ENCODE results near the gene CHRM2.
"Not testable (repeated sequence)": the region's sequence is repeated elsewhere in the genome, so short reads cannot be mapped to it uniquely, and the experiment has no call there.

The CHRM2 gene

GRCh38 chr7:136868496-136869000 is at the start of gene CHRM2:
Gene CHRM2, plus strand, starts transcription at chr7:136868652. Its CDS starts 146,214 bp downstream, at chr7:137014866.
- peak in 4 of 56 donors; percentile 12 to 39 (median 26) for DNase-seq

- DNase-seq = not testable (repeated sequence)
These were observed 37.1 kb upstream of the CHRM2 start for GRCh38 chr7:136831398-136831797.

DNA sequence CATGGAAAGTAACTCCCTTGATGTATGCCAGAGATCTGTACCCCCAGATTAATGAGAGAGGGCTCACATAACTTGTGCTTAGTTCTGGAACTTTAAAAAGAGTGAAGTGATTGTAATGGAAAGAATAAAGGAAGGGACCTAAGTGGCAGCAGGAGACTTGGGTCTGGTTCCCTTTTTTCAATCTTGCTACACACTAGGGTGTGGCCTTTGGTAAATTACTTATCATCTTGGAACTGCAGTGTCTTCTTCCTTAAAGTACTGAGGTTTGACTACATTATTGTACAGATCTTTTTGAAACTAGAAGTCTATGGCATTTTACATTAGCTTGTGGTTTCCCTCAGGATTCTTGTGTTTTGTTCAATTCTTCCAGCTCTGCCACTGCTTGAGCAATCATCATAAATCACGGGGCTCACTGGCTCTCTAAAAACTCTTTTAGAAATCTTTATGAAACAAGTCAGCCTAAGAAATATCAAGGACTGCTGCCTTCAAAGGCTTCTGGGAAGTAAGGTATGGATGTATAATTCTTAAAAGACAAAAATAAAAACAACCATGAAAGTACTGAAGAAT is 22.5 kb upstream of the CHRM2 start:
- no peak for DNase-seq

GRCh38 chr7:136847858-136848257 is 20.6 kb upstream of the CHRM2 start:
- no peak for DNase-seq

DNA sequence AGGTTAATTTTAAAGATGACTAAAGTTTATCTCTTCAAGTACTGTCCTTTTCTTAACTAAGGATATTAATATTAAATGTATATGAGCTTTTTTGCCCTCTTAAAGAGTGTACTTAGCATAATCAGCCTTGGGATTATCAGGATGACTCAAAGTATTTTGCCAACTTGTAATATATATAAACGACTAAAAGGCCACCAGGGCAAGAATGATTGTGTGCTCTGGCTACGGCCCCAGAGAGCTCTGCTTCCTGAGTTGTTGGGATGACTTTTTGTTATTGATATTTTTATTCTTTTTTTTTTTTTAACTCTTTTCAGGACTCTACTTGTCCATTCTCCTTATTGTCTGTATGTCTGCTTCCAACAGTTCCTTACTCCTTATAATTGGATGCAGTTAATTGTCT is 14.8 kb upstream of the CHRM2 start:
- no peak for DNase-seq

DNA sequence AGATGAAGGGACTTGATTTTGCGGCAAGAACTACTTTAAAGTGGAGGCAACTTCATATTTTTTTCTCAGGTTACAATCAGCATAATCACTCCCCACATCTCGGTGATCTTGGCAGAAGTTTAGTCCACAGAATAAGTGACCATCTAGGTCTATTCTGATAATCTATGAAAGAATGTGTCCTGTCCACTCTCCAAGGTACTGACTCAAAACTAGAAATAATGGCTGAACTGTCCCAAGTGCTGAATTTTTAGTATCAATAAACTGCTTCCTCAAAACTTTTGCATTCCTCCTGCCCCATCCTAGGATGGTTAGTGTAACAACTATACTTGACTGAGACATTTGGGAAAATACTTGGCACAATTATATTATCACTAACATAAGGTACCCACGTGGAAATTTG is 10.9 kb upstream of the CHRM2 start:
- no peak for DNase-seq

DNA sequence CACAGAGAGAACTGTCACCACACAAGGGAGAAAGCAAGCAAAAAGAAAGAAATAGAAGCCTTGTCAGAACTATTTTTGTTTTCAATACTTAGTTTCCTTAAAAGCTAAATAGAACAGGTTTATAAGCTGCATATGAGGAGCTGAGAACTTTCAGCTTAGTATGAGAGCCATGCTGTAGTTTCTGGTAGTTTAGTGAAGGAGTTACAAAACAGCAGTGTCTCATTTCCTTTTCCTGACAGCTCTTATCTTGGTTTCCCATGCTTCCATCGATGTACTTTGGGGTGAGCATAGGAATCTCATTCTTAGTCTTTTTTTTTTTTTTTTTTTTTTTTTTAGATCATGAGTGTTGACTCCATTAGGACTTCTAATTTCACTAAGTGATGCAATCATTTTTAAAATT is 8.6 kb upstream of the CHRM2 start:
- no peak for DNase-seq

DNA sequence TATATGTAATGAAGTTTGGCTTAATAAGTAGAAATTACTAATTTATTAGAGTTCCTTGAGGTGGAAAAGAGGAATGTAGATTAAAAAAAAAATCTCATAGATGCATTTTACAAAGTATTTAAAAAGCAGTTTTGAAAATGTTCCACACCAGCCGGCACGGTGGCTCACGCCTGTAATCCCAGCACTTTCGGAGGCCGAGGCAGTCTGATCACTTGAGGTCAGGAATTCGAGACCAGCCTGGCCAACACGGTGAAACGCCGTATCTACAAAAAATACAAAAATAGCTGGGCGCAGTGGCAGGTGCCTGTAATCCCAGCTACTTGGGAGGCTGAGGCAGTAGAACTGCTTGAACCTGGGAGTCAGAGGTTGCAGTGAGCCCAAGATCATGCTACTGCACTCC is 3.2 kb upstream of the CHRM2 start:
- no peak for DNase-seq

- no peak for DNase-seq
These were observed 2.7 kb upstream of the CHRM2 start for GRCh38 chr7:136865777-136866176.

- DNase-seq = peak in 1 of 56 donors; percentile 1
These were observed 829 bp downstream of the CHRM2 start for GRCh38 chr7:136869001-136869961.

GRCh38 chr7:136869991-136870865 is 1.8 kb downstream of the CHRM2 start:
- DNase-seq = no peak

DNA sequence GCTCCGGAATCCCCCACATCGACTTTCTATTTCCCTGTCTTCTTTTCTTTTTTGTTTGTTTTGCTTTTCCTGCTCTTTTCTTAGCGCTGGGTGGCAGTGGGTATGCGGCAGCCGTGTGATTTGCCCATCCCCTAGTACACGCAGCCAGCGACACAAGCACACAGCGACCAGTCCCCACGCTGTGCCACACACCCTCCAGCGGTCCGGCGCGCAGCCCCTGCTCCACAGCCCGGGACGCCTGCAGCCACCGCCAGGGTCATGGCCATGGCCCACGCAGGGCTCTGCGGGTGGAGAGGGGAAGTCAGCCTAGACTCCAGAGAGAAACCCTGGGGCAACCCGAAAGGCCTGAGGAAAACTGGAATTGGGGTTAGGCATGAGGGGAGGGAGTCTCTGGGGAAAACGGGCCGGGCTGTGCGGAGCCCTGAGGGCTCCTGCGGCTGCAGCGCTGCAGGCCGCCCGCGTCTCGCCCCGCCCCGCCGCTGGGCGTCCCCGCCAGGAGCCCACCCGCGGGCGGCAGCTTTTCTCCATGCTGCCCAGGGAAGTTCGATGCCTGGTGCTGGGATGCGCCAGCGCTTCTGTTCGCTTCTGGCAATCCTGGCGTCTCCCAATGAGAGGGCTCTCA is 2.5 kb downstream of the CHRM2 start:
- DNase-seq = peak in 2 of 56 donors; percentile 1 to 36

DNA sequence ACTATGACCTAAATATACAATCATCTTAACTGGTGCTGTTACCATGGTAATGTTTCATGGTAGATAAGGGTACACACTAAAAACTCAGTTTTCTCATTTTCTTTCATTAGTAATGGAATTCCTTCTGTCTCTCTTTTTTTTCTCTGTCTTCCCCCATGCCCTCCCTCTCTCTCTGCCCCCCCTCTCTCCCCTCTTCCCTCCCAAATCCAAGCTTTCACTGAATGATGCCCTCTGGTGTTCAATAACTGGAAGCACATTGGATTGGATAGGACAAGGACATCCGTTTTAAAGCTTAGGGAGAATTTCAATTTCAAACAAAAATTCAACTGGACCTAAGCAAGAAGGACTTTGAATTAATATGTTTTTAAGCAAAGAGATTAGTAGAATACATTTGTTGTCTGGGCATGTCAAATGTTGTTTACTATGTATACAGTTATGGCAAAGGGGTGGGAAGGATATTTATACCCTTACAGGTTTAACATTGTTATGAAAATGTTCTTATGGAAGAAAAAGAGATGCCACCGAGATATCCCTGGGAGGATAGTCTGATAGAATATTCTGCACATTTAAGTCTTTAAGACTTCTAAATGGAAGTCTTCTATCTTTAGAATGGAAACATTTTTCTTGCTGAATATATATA is 6.1 kb downstream of the CHRM2 start:
- DNase-seq = no peak

GRCh38 chr7:136877509-136877908 is 9.1 kb downstream of the CHRM2 start:
- no peak for DNase-seq

- no peak for DNase-seq
These were observed 9.5 kb downstream of the CHRM2 start for GRCh38 chr7:136877990-136878389.

GRCh38 chr7:136878878-136879277 is 10.4 kb downstream of the CHRM2 start:
- DNase-seq = no peak

DNA sequence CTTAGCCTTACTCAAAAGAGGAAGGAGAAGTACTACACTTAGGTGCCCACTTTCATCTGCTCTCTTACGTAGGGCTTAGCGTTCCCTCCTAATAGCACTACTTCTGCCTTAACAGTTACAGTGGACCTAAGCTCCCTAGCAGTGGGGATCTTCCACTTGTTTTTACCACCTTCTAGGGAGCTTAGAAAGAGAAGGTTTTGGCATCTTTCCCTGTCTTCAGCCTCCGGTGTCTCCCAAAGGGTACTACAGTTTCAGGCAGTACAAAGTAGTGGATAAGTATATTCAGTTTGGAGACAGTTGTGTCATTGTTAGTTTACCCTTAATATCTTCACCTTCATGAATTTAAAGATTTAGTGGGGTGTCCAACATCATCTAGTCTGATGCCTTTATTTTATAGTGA is 14.6 kb downstream of the CHRM2 start:
- DNase-seq = no peak

- no peak for DNase-seq
These were observed 16.0 kb downstream of the CHRM2 start for GRCh38 chr7:136884492-136884891.

DNA sequence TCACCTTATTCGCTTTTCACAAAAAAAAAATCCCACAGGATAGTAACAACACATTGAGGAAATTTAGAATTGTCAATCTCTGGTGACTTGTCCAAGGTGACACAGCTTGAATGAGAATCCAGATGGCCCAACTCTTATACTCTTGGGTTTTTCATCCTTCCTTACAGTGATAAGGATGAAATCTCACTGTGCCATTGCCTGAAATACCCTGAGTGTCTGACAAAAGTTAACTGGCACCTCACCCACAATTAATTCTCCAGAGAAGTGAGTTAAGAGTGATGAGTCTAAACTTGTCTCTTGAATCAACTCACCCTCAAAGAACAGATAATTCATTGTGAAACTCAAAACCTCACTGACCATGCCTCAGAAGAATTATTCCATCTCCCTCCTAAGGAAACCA is 18.9 kb downstream of the CHRM2 start:
- DNase-seq = no peak

DNA sequence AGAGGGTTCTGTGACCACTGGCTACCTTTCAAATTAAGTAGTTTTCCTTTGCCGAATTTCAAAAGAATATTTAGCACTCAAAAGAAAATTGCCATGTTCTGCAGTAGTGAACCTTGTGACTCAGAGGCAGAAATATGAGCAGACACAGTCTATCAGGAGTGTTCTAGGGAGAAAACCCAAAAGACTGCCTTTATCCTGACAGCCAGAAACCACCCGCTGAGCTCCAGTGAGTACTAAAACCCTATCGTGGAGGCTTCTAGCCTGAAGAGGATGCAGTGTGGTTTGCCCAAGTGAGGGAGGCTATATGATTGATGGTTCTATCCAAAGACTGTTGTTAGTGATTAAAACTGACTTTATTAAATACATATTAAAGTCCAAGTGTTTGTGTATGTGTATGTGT is 21.9 kb downstream of the CHRM2 start:
- no peak for DNase-seq

- no peak for DNase-seq
These were observed 23.4 kb downstream of the CHRM2 start for GRCh38 chr7:136891850-136892249.

Data from amygdala (tissue), 56 donors.